ENCODE results near the gene LTV1. TPM values are rescaled to one million over a fixed set of nuclear protein-coding genes. Genes with fewer than 3 reads are reported as not detected.
"Not testable (repeated sequence)": the region's sequence is repeated elsewhere in the genome, so short reads cannot be mapped to it uniquely, and the experiment has no call there.

LTV1 gene
- total RNA-seq, 2 experiments from 2014 or later = 27.0 to 28.5 TPM

GRCh38 chr6:143864234-143864633 is 21.1 kb downstream of the LTV1 start, which contains the start of gene ZC2HC1B:
Gene ZC2HC1B, plus strand, starts transcription at chr6:143864474. Its CDS starts 66 bp downstream, at chr6:143864540.
- H3K27me3 Mint-ChIP-seq = no peaks in the 10 kb centered on the region
- H3K27ac Mint-ChIP-seq = no peak within 1 kb of the TSS
- Histone ChIP-seq H3K9me3 (ENCODE audit: control insufficient read depth in 1 of 2, insufficient read depth in 1 of 2, low read length in 2 of 2) (no peaks in the 10 kb centered on the region), H3K4me1 (ENCODE audit: insufficient read depth, low read length) (no peaks in the 10 kb centered on the region), H3K36me3 (ENCODE audit: insufficient read depth, low read length) (peaks cover 54% of the 10 kb centered on the region), H3K27ac (ENCODE audit: low read depth in 1 of 2, low read length in 2 of 2) (no peak within 1 kb of the TSS), H3K27me3 (ENCODE audit: control insufficient read depth in 1 of 2, insufficient read depth in 2 of 2, low read length in 2 of 2) (no peaks in the 10 kb centered on the region), H3K4me3 (ENCODE audit: low read length) (no peak within 1 kb of the TSS)
- intact Hi-C loops (cut with DNase I, micrococcal nuclease) = no loop called here
- ChIA-PET POLR2A (no interaction called here), CTCF (no interaction called here)
- peaks cover 90% of the 10 kb centered on the region for H3K36me3 Mint-ChIP-seq (ENCODE audit: low read depth)
- no peak within 1 kb of the TSS for H3K4me3 Mint-ChIP-seq
- H3K9me3 Mint-ChIP-seq = peaks cover 9% of the 10 kb centered on the region
- ATAC-seq (ENCODE audit: poor library complexity) (no peak), DNase-seq (no peak)
- H3K4me1 Mint-ChIP-seq (ENCODE audit: low read depth) = no peaks in the 10 kb centered on the region
- TF ChIP-seq CTCF (IDR thresholded peaks at IDR 0.05) = no peak

- no peak for DNase-seq
- H3K27me3 Mint-ChIP-seq = no peaks in the 10 kb centered on the region
- no peak overlapping the region for H3K27ac Mint-ChIP-seq
- Histone ChIP-seq H3K4me1 (ENCODE audit: insufficient read depth, low read length) (no peaks in the 10 kb centered on the region), H3K9me3 (ENCODE audit: control insufficient read depth in 1 of 2, insufficient read depth in 1 of 2, low read length in 2 of 2) (no peaks in the 10 kb centered on the region), H3K27me3 (ENCODE audit: control insufficient read depth in 1 of 2, insufficient read depth in 2 of 2, low read length in 2 of 2) (no peaks in the 10 kb centered on the region), H3K4me3 (ENCODE audit: low read length) (no peak overlapping the region), H3K27ac (ENCODE audit: low read depth in 1 of 2, low read length in 2 of 2) (no peak overlapping the region), H3K36me3 (ENCODE audit: insufficient read depth, low read length) (peaks cover 27% of the 10 kb centered on the region)
- ChIA-PET CTCF (no interaction called here), POLR2A (no interaction called here)
- H3K4me3 Mint-ChIP-seq = no peak overlapping the region
- intact Hi-C loops (cut with DNase I, micrococcal nuclease) = no loop called here
- peaks cover 9% of the 10 kb centered on the region for H3K9me3 Mint-ChIP-seq
- no peak for ATAC-seq (ENCODE audit: poor library complexity)
- peaks cover 63% of the 10 kb centered on the region for H3K36me3 Mint-ChIP-seq (ENCODE audit: low read depth)
- no peak for TF ChIP-seq CTCF (IDR thresholded peaks at IDR 0.05)
- no peaks in the 10 kb centered on the region for H3K4me1 Mint-ChIP-seq (ENCODE audit: low read depth)
Observed at GRCh38 chr6:143867236-143867635, 24.1 kb downstream of the LTV1 start.

- H3K9me3 ChIP-seq (ENCODE audit: control insufficient read depth in 1 of 2, insufficient read depth in 1 of 2, low read length in 2 of 2); H3K27ac Mint-ChIP-seq; H3K27ac ChIP-seq (ENCODE audit: low read depth in 1 of 2, low read length in 2 of 2); CTCF ChIA-PET; H3K4me3 ChIP-seq (ENCODE audit: low read length); H3K4me3 Mint-ChIP-seq; POLR2A ChIA-PET; H3K4me1 ChIP-seq (ENCODE audit: insufficient read depth, low read length); H3K4me1 Mint-ChIP-seq (ENCODE audit: low read depth); H3K9me3 Mint-ChIP-seq; intact Hi-C loops (cut with DNase I, micrococcal nuclease); H3K27me3 Mint-ChIP-seq; DNase-seq; ATAC-seq (ENCODE audit: poor library complexity); H3K27me3 ChIP-seq (ENCODE audit: control insufficient read depth in 1 of 2, insufficient read depth in 2 of 2, low read length in 2 of 2): not testable (repeated sequence)
- H3K36me3 ChIP-seq (ENCODE audit: insufficient read depth, low read length) = peaks cover 15% of the 10 kb centered on the region
- H3K36me3 Mint-ChIP-seq (ENCODE audit: low read depth) = peaks cover 47% of the 10 kb centered on the region
Observed at GRCh38 chr6:143868808-143869207, 25.7 kb downstream of the LTV1 start.

- DNase-seq; H3K4me3 ChIP-seq (ENCODE audit: low read length); H3K9me3 ChIP-seq (ENCODE audit: control insufficient read depth in 1 of 2, insufficient read depth in 1 of 2, low read length in 2 of 2); H3K4me3 Mint-ChIP-seq; H3K27ac Mint-ChIP-seq; H3K4me1 ChIP-seq (ENCODE audit: insufficient read depth, low read length); H3K27ac ChIP-seq (ENCODE audit: low read depth in 1 of 2, low read length in 2 of 2); H3K9me3 Mint-ChIP-seq; H3K27me3 Mint-ChIP-seq; H3K4me1 Mint-ChIP-seq (ENCODE audit: low read depth); POLR2A ChIA-PET; CTCF ChIA-PET; ATAC-seq (ENCODE audit: poor library complexity); intact Hi-C loops (cut with DNase I, micrococcal nuclease); H3K27me3 ChIP-seq (ENCODE audit: control insufficient read depth in 1 of 2, insufficient read depth in 2 of 2, low read length in 2 of 2); H3K36me3 ChIP-seq (ENCODE audit: insufficient read depth, low read length): not testable (repeated sequence)
- peaks cover 27% of the 10 kb centered on the region for H3K36me3 Mint-ChIP-seq (ENCODE audit: low read depth)
Observed at GRCh38 chr6:143871202-143871730, 28.1 kb downstream of the LTV1 start.

Data from CD4-positive, alpha-beta T cell (primary cell).